ENCODE results near the gene HIC1. TPM values are rescaled to one million over a fixed set of nuclear protein-coding genes. Genes with fewer than 3 reads are reported as not detected.
A peak's percentile ranks its signal among the peaks of the same experiment; 100 is the strongest.

HIC1 gene
- total RNA-seq, 2 experiments from 2014 or later = 38.3 to 39.8 TPM

DNA sequence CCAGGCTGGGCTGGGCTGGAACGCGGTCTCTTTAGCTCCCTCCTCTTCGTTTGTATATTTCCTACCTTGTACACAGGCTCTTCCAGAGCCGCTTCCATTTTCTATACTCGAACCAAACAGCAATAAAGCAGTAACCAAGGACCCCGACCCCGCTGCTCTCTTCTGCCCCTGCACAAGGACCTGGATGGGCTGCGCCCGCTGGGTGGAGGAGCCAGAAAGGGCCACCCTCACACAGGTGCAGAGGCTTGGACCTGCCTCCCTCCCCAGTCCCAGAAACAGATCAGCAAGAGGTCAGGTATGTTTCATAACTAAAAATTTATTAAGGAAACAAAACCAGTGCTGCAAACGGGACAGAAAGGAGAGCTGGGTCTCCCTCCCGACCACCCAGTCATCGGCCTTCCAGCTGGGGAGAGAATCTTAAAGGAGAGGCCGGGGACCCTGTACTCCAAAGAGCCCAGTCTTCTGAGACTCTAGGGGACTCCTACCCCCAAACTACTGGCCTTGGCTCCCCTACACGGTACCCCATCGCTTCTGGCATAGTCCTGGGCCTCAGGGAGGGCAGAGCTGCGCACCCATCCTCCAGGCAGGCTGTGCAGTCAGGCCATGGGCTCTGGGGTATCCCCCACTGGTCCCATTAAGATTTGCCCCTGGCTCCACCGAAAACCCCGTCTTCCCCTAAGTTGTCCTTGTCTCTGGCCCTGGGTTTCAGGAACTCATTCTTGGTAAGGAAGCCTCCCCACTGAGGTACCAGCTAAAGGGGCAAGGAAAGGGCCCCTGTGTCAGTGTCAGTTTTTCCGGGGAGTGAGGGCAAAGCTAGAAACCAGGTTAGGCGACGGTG is 4.9 kb downstream of the HIC1 start:
- DNase-seq = no peak
- CTCF ChIA-PET = interaction anchor here (0.9 to 7.9 kb wide), 5 partner anchors 10 to 223 kb away, joined by 4 to 210 read pairs (median 63); no protein-coding TSS in a partner anchor
- peak overlapping the region; percentile 30 for H3K4me3 Mint-ChIP-seq
- no peaks in the 10 kb centered on the region for H3K9me3 Mint-ChIP-seq
- no peak overlapping the region for H3K27ac Mint-ChIP-seq
- peaks cover 47% of the 10 kb centered on the region for H3K4me1 Mint-ChIP-seq
- POLR2A ChIA-PET = interaction anchor here (0.6 to 5.9 kb wide), 10 partner anchors 11 to 206 kb away, joined by 3 to 94 read pairs (median 4); no protein-coding TSS in a partner anchor
- peaks cover 1% of the 10 kb centered on the region for H3K27me3 Mint-ChIP-seq
- peaks cover 51% of the 10 kb centered on the region for H3K36me3 Mint-ChIP-seq (ENCODE audit: low read depth)

DNA sequence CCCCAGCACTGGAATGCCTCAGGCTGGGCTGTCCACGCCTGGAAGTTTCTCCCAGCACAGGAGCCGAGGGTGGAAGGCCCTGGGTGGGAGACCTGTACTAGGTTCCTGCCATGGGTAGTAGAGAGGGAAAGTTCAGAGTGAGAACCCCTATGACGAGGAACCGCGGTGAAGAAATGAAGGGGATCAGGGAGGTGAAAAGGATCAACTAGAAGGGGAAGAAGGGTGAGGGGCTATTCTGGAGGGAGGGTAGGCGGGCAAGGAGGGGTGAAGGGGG is 5.4 kb downstream of the HIC1 start:
- peaks cover 56% of the 10 kb centered on the region for H3K36me3 Mint-ChIP-seq (ENCODE audit: low read depth)
- H3K27ac Mint-ChIP-seq = no peak overlapping the region
- POLR2A ChIA-PET = interaction anchor here (0.6 to 5.9 kb wide), 5 partner anchors 10 to 185 kb away, joined by 3 to 58 read pairs (median 5); no protein-coding TSS in a partner anchor
- H3K27me3 Mint-ChIP-seq = peaks cover 1% of the 10 kb centered on the region
- CTCF ChIA-PET = interaction anchor here (0.9 to 7.9 kb wide), 4 partner anchors 10 to 219 kb away, joined by 4 to 210 read pairs (median 52); no protein-coding TSS in a partner anchor
- H3K4me1 Mint-ChIP-seq = peaks cover 52% of the 10 kb centered on the region
- no peak overlapping the region for H3K4me3 Mint-ChIP-seq
- H3K9me3 Mint-ChIP-seq = no peaks in the 10 kb centered on the region
- DNase-seq = no peak

DNA sequence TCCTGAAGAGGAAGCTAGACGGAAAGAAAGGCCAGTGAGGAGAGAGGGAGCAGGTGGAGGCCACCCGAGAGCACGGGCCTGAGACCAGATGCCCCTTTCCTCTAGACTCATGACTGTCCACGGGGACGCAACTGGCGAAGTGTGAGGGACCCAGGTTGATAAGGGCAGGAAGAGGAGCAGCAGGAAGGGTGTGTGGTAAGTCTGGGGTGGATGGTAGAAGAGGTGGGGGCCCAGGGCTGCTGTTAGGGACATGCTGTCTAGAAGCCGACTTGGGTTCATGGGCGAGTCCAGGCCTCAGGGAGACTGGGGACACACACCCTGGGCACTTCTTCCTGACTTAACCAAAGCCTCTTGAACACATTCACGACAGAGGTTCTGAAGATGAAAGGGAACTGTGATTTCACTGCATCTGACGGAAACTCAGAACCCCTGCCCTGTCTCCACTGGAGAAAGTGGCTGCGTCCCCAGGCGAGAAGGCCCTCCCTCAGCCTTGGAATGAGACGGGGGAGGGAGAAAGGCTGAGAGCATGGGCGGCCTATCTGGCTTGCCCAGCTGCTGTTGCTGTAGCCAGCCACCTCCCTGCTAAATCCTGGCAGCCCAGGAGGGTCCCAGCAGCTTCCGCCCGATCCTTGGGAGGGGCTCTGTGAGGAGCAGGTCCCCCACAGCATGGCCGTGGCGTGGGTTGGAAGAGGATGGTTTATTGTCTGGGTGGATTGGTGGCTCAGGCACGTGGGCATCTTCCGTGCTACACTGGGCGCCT is 6.0 kb downstream of the HIC1 start:
- H3K27ac Mint-ChIP-seq = no peak overlapping the region

DNA sequence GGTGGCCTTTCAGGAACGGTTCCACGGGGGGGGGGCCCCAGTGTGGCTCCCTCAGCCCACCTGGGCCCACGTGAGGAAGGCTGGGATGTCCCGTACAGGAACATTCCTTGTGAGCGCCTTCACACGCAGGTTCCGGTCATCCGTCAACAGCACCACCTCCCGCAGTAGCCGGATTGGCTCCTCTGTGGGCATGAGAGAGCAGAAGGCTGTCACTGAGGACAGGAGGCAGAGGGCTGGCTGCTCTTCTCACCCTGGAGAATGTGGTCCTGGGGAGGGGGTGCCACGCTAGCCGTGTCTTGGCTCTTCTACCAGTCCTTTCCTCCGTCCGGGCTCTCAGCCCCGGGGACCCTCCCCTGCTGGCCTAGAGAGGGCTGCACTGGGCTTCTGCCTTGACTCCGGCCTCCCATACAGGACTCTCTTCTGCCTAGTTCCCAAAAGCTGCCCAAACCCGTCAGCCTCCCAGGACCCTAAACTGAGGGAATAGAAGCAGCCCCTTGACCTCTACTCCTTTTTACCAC is 6.6 kb downstream of the HIC1 start:
- POLR2A ChIA-PET = interaction anchor here (1.8 kb wide), 1 partner anchor 26 kb away, joined by 5 read pairs; no protein-coding TSS in a partner anchor
- H3K9me3 Mint-ChIP-seq = no peaks in the 10 kb centered on the region
- no peak overlapping the region for H3K4me3 Mint-ChIP-seq
- peaks cover 66% of the 10 kb centered on the region for H3K36me3 Mint-ChIP-seq (ENCODE audit: low read depth)
- H3K27me3 Mint-ChIP-seq = peaks cover 1% of the 10 kb centered on the region
- DNase-seq = no peak
- peak overlapping the region; percentile 52 for H3K27ac Mint-ChIP-seq
- H3K4me1 Mint-ChIP-seq = peaks cover 63% of the 10 kb centered on the region
- CTCF ChIA-PET = interaction anchor here (4.9 kb wide), 1 partner anchor 9 kb away, joined by 37 read pairs; no protein-coding TSS in a partner anchor

More for the DNA sequence above, 6.0 kb downstream of the HIC1 start:
- Mint-ChIP-seq H3K9me3 (no peaks in the 10 kb centered on the region), H3K36me3 (ENCODE audit: low read depth) (peaks cover 60% of the 10 kb centered on the region), H3K4me1 (peaks cover 58% of the 10 kb centered on the region), H3K27me3 (peaks cover 1% of the 10 kb centered on the region), H3K4me3 (no peak overlapping the region)
- DNase-seq = no peak
- ChIA-PET POLR2A (interaction anchor here (1.0 to 5.9 kb wide), 4 partner anchors 9 to 184 kb away, joined by 3 to 58 read pairs (median 12); no protein-coding TSS in a partner anchor), CTCF (interaction anchor here (0.9 to 7.9 kb wide), 3 partner anchors 9 to 219 kb away, joined by 4 to 210 read pairs (median 37); no protein-coding TSS in a partner anchor)

DNA sequence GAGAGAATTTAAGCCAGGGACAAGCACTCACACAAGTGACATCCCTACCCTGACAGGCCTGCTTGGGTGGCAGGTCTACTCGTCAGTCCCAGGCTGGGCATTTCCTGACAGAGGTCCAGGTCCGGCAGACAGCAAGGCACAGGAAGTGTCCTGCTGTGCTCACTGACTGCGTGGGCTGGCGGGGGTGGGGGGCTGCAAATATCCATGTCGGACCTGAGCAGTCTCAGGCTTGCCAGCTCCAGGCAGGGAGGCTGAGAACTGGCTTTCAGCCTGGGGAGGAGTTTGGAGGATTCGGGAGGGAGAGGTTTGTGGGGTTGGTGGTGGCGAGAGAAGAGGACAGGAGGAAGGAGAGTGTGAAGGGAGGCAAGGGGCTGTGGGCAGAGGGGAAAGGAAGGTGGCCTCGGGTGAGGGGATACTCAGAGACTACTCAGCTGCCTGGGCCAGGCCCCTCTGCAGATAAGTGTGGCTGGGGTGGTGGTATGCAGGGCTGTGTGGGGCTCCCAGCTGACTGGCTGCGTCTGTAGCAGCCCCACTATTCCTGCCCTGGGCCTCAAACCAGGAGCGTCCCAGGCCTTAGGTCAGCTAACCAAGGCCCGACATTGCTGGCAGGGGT is 7.8 kb downstream of the HIC1 start:
- ChIA-PET CTCF (interaction anchor here (2.0 to 3.2 kb wide), 2 partner anchors 8 to 177 kb away, joined by 6 to 16 read pairs; partner anchors contain the start of gene HIC1), POLR2A (interaction anchor here (3.7 kb wide), 1 partner anchor 27 kb away, joined by 17 read pairs; no protein-coding TSS in a partner anchor)
- DNase-seq = no peak
- peak overlapping the region; percentile 51 for H3K27ac Mint-ChIP-seq
- peaks cover 1% of the 10 kb centered on the region for H3K27me3 Mint-ChIP-seq
- peaks cover 68% of the 10 kb centered on the region for H3K4me1 Mint-ChIP-seq
- no peak overlapping the region for H3K4me3 Mint-ChIP-seq
- no peaks in the 10 kb centered on the region for H3K9me3 Mint-ChIP-seq
- peaks cover 68% of the 10 kb centered on the region for H3K36me3 Mint-ChIP-seq (ENCODE audit: low read depth)

DNA sequence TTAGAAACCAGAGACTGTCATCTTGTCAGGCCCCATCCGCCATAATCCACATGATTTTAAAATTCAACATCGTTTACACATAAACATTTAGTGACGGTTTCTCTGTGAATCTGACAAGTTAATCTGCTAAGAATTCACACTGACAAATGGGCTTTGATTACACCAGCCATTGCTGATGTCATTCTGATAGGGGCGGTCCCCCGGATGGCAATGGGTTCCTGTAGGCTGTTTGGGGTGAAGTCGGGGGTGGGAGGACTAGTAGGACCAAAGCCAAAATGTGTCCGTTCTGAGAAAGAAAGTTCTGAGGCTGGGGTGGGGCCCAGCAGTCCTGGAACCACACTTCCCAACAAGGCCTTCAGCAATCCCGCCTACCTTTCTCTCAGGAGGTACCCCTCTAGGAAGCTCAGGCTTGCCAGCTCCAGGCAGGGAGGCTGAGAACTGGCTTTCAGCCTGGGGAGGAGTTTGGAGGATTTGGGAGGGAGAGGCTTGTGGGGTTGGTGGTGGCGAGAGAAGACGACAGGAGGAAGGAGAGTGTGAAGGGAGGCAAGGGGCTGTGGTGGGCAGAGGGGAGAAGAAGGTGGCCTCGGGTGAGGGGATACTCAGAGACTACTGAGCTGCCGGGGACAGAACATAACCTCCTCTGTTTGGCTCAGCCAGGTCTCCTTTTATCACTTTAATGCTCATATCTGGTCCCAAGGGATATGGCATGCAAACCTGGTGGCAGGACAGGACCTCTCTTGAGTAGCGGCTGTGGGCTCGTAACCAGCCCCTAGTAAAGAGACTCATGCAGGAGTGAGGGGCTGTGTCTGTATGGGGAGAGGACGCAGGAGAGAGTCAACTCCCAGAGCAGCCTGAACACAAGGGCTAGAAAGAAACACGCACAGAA is 8.6 kb downstream of the HIC1 start:
- no peak for DNase-seq
- H3K36me3 Mint-ChIP-seq (ENCODE audit: low read depth) = peaks cover 72% of the 10 kb centered on the region
- ChIA-PET CTCF (interaction anchor here (0.8 to 3.2 kb wide), 6 partner anchors 9 to 203 kb away, joined by 4 to 22 read pairs (median 6); partner anchors contain the start of gene HIC1), POLR2A (interaction anchor here (1.0 to 3.7 kb wide), 6 partner anchors 8 to 202 kb away, joined by 3 to 17 read pairs (median 5); no protein-coding TSS in a partner anchor)
- no peak overlapping the region for H3K4me3 Mint-ChIP-seq
- H3K27ac Mint-ChIP-seq = peak overlapping the region; percentile 65
- H3K27me3 Mint-ChIP-seq = no peaks in the 10 kb centered on the region
- H3K4me1 Mint-ChIP-seq = peaks cover 76% of the 10 kb centered on the region
- H3K9me3 Mint-ChIP-seq = no peaks in the 10 kb centered on the region

DNA sequence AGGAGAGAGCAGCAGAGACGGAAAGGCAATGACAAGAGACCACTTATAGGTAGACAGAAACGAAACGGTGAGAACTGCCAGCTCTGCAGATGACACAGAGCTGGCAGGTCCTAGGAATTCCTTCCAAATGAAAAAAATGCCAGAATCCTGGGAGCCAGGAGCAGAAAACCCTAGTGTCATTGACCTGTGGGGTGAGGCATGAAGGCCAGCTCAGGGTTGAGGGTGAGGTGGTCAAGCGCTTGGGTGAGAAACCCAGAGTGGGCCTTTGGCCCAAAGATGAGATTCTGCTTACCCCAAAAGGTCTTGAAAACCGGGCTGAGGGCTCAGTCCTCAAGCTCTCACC is 9.2 kb downstream of the HIC1 start:
- H3K4me1 Mint-ChIP-seq = peaks cover 82% of the 10 kb centered on the region
- CTCF ChIA-PET = interaction anchor here (0.8 to 3.2 kb wide), 7 partner anchors 10 to 203 kb away, joined by 4 to 22 read pairs (median 6); partner anchors contain the start of gene HIC1
- no peaks in the 10 kb centered on the region for H3K9me3 Mint-ChIP-seq
- no peaks in the 10 kb centered on the region for H3K27me3 Mint-ChIP-seq
- H3K27ac Mint-ChIP-seq = peak overlapping the region; percentile 74
- POLR2A ChIA-PET = interaction anchor here (1.0 to 3.7 kb wide), 6 partner anchors 9 to 202 kb away, joined by 3 to 17 read pairs (median 5); no protein-coding TSS in a partner anchor
- no peak for DNase-seq
- H3K4me3 Mint-ChIP-seq = no peak overlapping the region
- peaks cover 77% of the 10 kb centered on the region for H3K36me3 Mint-ChIP-seq (ENCODE audit: low read depth)

DNA sequence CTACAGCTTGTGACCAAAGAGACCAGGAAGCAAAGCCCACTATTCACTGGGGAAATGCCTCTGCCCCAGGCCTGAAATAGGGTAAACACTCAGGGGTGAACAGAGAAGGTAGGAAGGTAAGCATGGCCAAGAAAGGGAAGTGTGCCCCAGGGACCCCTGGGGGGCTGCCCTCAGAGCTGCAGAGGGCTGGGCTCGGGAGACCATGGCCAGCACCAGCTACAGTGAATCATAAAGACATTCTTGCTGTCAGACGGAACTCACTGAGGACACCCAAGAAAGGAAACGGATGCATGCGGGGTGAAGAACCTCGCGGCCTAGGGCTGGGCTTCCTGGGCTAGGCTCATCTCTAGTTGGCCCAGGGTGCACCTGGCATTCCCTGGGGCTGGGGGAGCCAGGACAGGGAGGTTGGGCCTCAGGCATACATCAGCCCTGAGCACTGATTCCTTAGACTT is 9.6 kb downstream of the HIC1 start:
- peak overlapping the region; percentile 74 for H3K27ac Mint-ChIP-seq

DNA sequence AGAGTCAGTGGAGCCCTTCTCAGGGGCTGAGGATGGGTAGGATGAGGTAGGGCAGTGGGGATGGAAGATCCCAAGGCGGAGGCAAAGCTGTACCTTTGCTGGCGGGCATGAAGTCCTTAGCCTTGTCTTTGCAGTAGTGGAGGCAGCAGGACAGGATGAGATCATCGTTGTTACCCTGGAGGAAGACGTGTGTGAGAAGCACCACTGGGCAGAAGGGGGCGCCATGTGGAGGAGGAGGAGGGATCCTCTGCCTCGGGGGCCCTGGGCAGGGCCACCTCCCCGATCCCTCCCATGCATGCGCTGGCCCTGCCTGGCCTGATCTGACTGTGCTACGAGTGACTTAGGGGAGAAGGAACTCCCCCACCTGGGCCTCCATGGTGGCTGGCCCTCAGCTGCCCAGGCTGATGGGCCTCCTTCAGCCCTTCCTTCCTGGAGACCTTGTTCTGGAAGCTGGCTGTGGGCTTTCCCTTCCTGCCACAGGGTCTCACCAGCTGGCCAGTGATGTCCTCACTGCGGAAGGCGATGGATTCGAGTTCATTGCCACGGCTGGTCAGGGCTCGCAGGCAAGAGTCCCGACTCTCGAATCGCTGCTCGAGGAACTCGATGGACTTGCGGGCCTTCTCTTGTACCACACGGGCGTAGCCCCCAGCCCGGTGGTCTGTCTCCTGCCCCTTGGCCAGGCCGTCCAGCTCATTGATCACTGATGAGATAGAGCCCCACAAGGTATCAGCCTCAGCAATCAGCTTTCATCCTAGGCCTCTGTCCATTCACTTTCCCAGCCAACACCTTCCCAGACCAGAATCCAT is 10.3 kb downstream of the HIC1 start:
- Mint-ChIP-seq H3K27ac (peak overlapping the region; percentile 74), H3K4me3 (no peak overlapping the region), H3K36me3 (ENCODE audit: low read depth) (peaks cover 70% of the 10 kb centered on the region), H3K27me3 (no peaks in the 10 kb centered on the region), H3K4me1 (peaks cover 85% of the 10 kb centered on the region), H3K9me3 (no peaks in the 10 kb centered on the region)
- CTCF ChIA-PET = interaction anchor here (1.1 to 3.2 kb wide), 7 partner anchors 11 to 202 kb away, joined by 4 to 22 read pairs (median 7); partner anchors contain the start of gene HIC1
- POLR2A ChIA-PET = interaction anchor here (1.0 to 3.7 kb wide), 6 partner anchors 10 to 195 kb away, joined by 3 to 17 read pairs (median 6); no protein-coding TSS in a partner anchor
- DNase-seq = peak; percentile 80

More for the DNA sequence above, 9.6 kb downstream of the HIC1 start:
- Mint-ChIP-seq H3K4me3 (no peak overlapping the region), H3K4me1 (peaks cover 84% of the 10 kb centered on the region), H3K9me3 (no peaks in the 10 kb centered on the region), H3K27me3 (no peaks in the 10 kb centered on the region), H3K36me3 (ENCODE audit: low read depth) (peaks cover 74% of the 10 kb centered on the region)
- ChIA-PET CTCF (interaction anchor here (0.8 to 3.2 kb wide), 7 partner anchors 10 to 202 kb away, joined by 4 to 22 read pairs (median 6); partner anchors contain the start of gene HIC1), POLR2A (interaction anchor here (1.0 to 3.7 kb wide), 7 partner anchors 9 to 201 kb away, joined by 3 to 17 read pairs (median 5); no protein-coding TSS in a partner anchor)
- no peak for DNase-seq

DNA sequence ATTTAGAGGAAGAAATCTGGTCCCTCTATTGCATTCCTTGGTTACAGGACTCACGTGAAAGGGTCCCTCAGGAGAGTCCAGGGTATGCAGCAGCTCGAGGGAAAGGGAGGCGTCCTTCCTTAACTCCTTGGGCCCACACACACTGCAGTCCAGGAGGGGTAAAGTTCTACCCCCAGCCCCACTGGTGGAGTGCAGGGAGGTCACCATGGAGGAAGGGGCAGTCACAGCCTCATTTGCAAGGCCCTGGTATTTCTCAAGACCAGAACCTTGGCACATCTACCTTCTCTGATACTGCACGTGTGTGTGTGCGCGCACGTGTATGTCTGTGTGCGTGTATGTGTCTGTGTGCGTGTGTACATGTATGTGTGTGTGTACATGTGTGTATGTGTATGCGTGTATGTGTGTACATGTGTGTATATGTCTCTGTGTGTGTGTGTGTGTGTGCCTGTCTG is 11.1 kb downstream of the HIC1 start:
- H3K4me3 Mint-ChIP-seq = no peak overlapping the region
- no peak overlapping the region for H3K27ac Mint-ChIP-seq
- no peaks in the 10 kb centered on the region for H3K9me3 Mint-ChIP-seq
- H3K4me1 Mint-ChIP-seq = peaks cover 86% of the 10 kb centered on the region
- DNase-seq = no peak
- ChIA-PET POLR2A (interaction anchor here (1.1 to 3.7 kb wide), 3 partner anchors 20 to 194 kb away, joined by 5 to 17 read pairs (median 6); no protein-coding TSS in a partner anchor), CTCF (interaction anchor here (1.2 to 5.6 kb wide), 4 partner anchors 12 to 179 kb away, joined by 11 to 25 read pairs (median 19); partner anchors contain the start of gene HIC1)
- H3K36me3 Mint-ChIP-seq (ENCODE audit: low read depth) = peaks cover 66% of the 10 kb centered on the region
- H3K27me3 Mint-ChIP-seq = no peaks in the 10 kb centered on the region

Data from activated CD4-positive, alpha-beta memory T cell treated with anti-CD3 and anti-CD28 coated beads, Interleukin-2, amount 10 ng/mL, durations not matched to agents 7 days and 5 days (primary cell).